KMS-11 (cell line): Measurements from ENCODE around the gene TAGAP.

Experiments
- H2AFZ ChIP-seq: fragments of 200-600 bp; sonication (generic); 2 replicates; pipeline ENCODE4 v1.6.1; 2016; ENCODE audit warnings: antibody characterized with exemption, mixed run types, low read depth
- H3K27ac ChIP-seq: fragments of 200-600 bp; sonication (generic); 2 replicates; pipeline ENCODE4 v1.6.1; 2016; ENCODE audit warnings: mild to moderate bottlenecking, mixed run types
- H3K27me3 ChIP-seq: fragments of 200-600 bp; sonication (generic); 2 replicates; pipeline ENCODE4 v1.6.1; 2017; ENCODE audit warnings: mild to moderate bottlenecking, low read depth, mixed run types, moderate library complexity; ENCODE audit not compliant: insufficient read depth
- H3K36me3 ChIP-seq: fragments of 200-600 bp; sonication (generic); 2 replicates; pipeline ENCODE4 v1.6.1; 2017; ENCODE audit warnings: mild to moderate bottlenecking, mixed run types; ENCODE audit not compliant: insufficient read depth
- H3K4me1 ChIP-seq: fragments of 200-600 bp; sonication (generic); 2 replicates; pipeline ENCODE4 v1.6.1; 2016; ENCODE audit warnings: mild to moderate bottlenecking, low read depth, mixed run types; ENCODE audit not compliant: poor library complexity, severe bottlenecking
- H3K4me2 ChIP-seq: fragments of 200-600 bp; sonication (generic); 2 replicates; pipeline ENCODE4 v1.7.0; 2016; ENCODE audit warnings: mild to moderate bottlenecking, mixed run types
- H3K4me3 ChIP-seq: fragments of 200-600 bp; sonication (generic); IDR thresholded peaks from 2 replicates; pipeline ENCODE4 v1.6.1; 2017; ENCODE audit warnings: low read depth, low read length, mixed read lengths; ENCODE audit not compliant: insufficient read depth
- H3K79me2 ChIP-seq: fragments of 200-600 bp; sonication (generic); 2 replicates; pipeline ENCODE4 v1.6.1; 2016; ENCODE audit warnings: low read depth, mixed run types; ENCODE audit not compliant: insufficient read depth
- H3K9ac ChIP-seq: fragments of 200-600 bp; sonication (generic); 2 replicates; pipeline ENCODE4 v1.6.1; 2016; ENCODE audit warnings: mild to moderate bottlenecking, mixed run types
- H4K20me1 ChIP-seq: fragments of 200-600 bp; sonication (generic); 2 replicates; pipeline ENCODE4 v1.6.1; 2016; ENCODE audit warnings: mild to moderate bottlenecking, mixed run types; ENCODE audit not compliant: insufficient read depth
- CTCF ChIP-seq: fragments of 200-600 bp; sonication (generic); conservative IDR thresholded peaks from 2 replicates; pipeline ENCODE4 v1.6.1; 2017; ENCODE audit warnings: low read depth, mild to moderate bottlenecking, antibody characterized with exemption, low read length, moderate library complexity, mixed read lengths

The TAGAP gene

DNA sequence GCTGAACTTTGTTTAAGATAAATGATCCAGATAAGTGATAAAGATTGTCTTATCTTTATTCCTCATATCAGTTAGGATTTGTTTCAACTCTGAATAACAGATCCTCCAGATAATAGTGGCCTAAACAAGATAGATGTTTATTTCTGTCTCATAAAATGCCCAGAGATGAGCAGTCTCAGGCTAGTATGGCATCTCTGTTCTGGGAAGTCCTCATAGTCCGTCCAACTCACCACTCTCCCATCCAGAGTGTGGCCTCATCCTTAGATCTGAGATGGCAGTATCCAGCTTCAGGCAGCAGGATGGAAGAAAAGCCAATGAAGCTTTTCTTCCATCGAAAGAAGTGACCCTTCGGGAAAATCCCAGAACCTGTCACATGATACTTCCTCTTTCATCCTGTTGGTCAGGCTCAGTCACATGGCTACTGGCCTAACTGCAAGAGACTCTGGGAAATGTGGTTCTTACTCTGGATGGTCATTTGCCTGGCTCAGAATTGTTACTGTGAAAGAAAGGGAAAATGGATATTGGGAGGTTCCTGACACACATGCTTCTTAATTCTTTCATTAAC is 29.4 kb upstream of the TAGAP start:
- peak overlapping the region; percentile 66 for H2AFZ ChIP-seq
- H3K4me3 ChIP-seq: no peak overlapping the region
- no peak overlapping the region for H3K27ac ChIP-seq
- H3K36me3 ChIP-seq: no peaks in the 10 kb centered on the region
- no peaks in the 10 kb centered on the region for H3K27me3 ChIP-seq
- H4K20me1 ChIP-seq: no peaks in the 10 kb centered on the region
- H3K79me2 ChIP-seq: no peaks in the 10 kb centered on the region
- no peak for TF ChIP-seq CTCF
- no peak overlapping the region for H3K9ac ChIP-seq
- H3K4me1 ChIP-seq: no peaks in the 10 kb centered on the region
- peak overlapping the region; percentile 50 for H3K4me2 ChIP-seq

DNA sequence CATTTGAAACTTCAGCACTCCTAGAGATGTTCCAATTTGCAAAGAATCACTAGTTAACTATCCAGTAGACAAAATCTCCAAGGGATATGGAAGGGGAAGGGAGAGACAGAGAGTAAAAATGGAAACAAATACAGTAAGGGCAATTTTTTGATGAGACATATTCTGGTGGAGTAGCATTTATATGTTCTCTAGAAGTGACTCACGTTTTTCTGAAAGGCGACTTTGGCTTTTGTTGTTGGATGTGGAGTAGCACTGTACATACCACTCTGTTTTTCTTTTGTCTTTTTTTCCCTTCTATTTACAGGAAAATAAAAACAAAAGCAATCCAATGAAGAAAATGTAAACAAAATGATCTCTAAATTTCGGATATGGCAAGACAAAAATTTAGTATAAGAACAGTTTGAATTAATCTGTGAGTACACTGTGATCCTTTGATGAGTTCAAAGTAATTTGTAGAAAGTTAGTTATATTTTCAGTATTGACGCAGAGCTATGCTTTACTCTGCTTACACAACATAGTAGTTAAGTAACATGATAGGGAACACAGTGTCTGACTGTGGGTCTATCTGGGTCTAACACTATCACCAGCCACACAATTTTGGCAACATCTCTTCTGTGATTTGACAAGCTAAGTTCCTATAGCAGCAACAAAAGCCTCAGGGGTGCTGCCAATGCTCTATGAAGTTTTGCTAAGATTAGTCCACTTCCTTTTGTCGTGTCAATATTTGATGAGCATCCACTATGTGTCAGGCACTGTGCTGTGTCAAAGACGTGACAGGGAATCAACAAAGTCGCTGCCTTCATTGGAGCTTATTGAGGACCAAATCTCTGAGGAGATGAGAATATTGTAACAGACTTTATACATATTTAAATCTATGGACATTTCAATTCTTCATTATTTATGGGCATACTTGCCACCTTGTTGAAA is 27.3 kb upstream of the TAGAP start:
- Histone ChIP-seq H3K27ac (no peak overlapping the region), H3K9ac (no peak overlapping the region), H3K4me1 (no peaks in the 10 kb centered on the region), H3K4me2 (no peak overlapping the region), H3K79me2 (no peaks in the 10 kb centered on the region), H4K20me1 (no peaks in the 10 kb centered on the region), H3K36me3 (no peaks in the 10 kb centered on the region), H2AFZ (no peak overlapping the region), H3K27me3 (no peaks in the 10 kb centered on the region), H3K4me3 (no peak overlapping the region)
- no peak for TF ChIP-seq CTCF

GRCh38 chr6:159068904-159069578 is 24.2 kb upstream of the TAGAP start:
- Histone ChIP-seq H3K4me2 (no peak overlapping the region), H3K27ac (no peak overlapping the region), H2AFZ (no peak overlapping the region), H3K79me2 (no peaks in the 10 kb centered on the region), H3K9ac (no peak overlapping the region), H4K20me1 (no peaks in the 10 kb centered on the region), H3K27me3 (no peaks in the 10 kb centered on the region), H3K4me3 (no peak overlapping the region), H3K4me1 (no peaks in the 10 kb centered on the region), H3K36me3 (no peaks in the 10 kb centered on the region)
- no peak for TF ChIP-seq CTCF

DNA sequence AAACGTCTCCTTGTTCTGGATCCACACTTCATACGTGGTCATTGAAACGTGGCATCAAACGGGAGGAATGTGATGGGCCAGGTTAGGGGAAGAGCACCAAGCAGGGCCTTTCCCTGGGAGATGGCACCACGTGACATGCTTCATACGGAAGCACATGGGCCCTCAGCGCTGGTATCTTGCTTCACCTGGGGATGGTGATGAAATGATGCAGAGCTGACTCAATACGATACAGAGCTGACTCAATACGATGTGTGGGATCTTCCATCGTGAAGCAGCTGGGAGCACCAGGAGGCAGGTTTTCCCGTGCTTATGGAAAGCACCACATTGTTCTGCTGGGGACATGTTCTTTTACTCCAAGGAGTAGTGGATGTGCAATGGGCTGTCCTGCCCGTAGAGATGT is 22.5 kb upstream of the TAGAP start:
- no peaks in the 10 kb centered on the region for H3K27me3 ChIP-seq
- no peaks in the 10 kb centered on the region for H3K79me2 ChIP-seq
- H3K4me1 ChIP-seq: no peaks in the 10 kb centered on the region

More for the DNA sequence above, 22.5 kb upstream of the TAGAP start:
- Histone ChIP-seq H3K4me2 (no peak overlapping the region), H4K20me1 (no peaks in the 10 kb centered on the region), H3K4me3 (no peak overlapping the region), H3K27ac (no peak overlapping the region), H2AFZ (no peak overlapping the region), H3K36me3 (no peaks in the 10 kb centered on the region), H3K9ac (no peak overlapping the region)
- TF ChIP-seq CTCF: no peak
